Mucosa of stomach (tissue), 1 donor: Measurements from ENCODE around the gene CDKAL1.
"Not testable (repeated sequence)": the region's sequence is repeated elsewhere in the genome, so short reads cannot be mapped to it uniquely, and the experiment has no call there.

Source experiments
- H3K27me3 ChIP-seq: one replicate; pipeline ENCODE4 v1.7.0; 2013; ENCODE audit warnings: mild to moderate bottlenecking, low read length; ENCODE audit not compliant: control insufficient read depth, insufficient read depth
- H3K36me3 ChIP-seq: one replicate; pipeline ENCODE4 v1.7.0; 2013; ENCODE audit warnings: low read length; ENCODE audit not compliant: control insufficient read depth, insufficient read depth
- H3K4me1 ChIP-seq: one replicate; pipeline ENCODE4 v1.7.0; 2013; ENCODE audit warnings: mild to moderate bottlenecking, low read length; ENCODE audit not compliant: control insufficient read depth, insufficient read depth
- H3K4me3 ChIP-seq: one replicate; pipeline ENCODE4 v1.7.0; 2013; ENCODE audit warnings: low read length
- H3K9ac ChIP-seq: one replicate; pipeline ENCODE4 v1.7.0; 2013; ENCODE audit warnings: mild to moderate bottlenecking, low read length, moderate library complexity
- H3K9me3 ChIP-seq: one replicate; pipeline ENCODE4 v1.7.0; 2013; ENCODE audit warnings: mild to moderate bottlenecking, low read length, moderate library complexity; ENCODE audit not compliant: control insufficient read depth
- donor health status: Pancreatic carcinoma.

CDKAL1 gene

DNA sequence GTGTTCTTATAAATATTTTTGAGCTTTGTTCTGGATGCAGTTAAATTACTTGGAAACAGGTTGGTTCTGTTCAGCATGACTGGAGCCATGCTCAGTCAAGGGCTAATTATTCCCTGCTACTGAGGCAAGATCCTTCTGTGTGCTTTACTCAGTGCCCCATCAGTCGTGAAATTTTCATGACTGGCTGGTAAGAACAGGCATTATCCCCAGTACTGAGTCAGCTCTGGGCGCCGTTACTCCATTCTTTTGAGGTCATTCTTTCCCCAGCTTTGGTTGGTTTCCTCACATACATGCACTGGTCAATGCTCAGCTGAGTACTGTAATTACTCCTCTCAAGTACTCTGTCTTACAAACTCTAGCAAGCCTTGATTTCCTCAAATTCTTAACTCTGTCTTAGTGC lies 71.3 kb downstream of the CDKAL1 start:
- no peaks in the 10 kb centered on the region for H3K4me1 ChIP-seq
- no peaks in the 10 kb centered on the region for H3K27me3 ChIP-seq
- no peak overlapping the region for H3K4me3 ChIP-seq
- no peak overlapping the region for H3K9ac ChIP-seq
- no peaks in the 10 kb centered on the region for H3K36me3 ChIP-seq
- no peaks in the 10 kb centered on the region for H3K9me3 ChIP-seq

DNA sequence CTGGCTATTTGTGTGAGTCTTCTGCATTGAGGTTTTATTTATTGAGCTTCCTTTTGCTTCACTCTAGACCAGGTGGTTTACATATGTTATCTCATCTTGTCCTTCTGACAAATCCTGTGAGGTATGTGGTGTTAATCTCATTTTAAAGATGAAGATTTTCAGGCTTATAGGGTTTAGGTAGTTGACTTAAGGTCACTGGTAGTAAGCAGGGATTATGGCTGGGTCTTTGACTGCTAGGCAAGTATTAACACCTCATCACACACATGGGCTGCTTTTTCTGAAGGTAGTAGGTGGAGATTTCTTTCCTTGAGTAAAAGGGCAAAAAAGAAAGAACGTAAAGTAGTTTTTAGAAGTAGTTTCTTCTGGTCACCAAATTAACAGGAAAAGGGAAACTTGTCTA lies 72.6 kb downstream of the CDKAL1 start:
- Histone ChIP-seq H3K27me3 (no peaks in the 10 kb centered on the region), H3K36me3 (no peaks in the 10 kb centered on the region), H3K9me3 (no peaks in the 10 kb centered on the region), H3K9ac (no peak overlapping the region), H3K4me1 (no peaks in the 10 kb centered on the region), H3K4me3 (no peak overlapping the region)

DNA sequence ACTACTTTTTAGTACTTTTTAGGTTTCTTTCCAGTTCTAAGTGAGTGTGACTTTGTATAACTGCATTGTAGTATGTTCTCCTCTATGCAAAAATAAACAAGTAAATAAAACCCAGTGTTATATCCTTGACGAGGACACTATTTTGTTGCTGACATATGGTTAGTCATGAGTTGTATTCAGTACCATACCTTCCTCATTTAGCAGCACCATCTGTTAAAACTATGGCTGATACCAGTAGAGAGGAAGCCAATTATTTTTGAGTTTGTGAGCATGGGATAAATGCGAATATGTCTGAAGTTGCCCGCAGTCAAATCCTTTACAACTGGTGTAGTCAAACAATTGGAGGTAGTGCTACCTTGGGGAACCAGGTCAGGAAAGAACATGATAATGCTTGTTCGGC lies 74.1 kb downstream of the CDKAL1 start:
- Histone ChIP-seq H3K4me1 (no peaks in the 10 kb centered on the region), H3K27me3 (no peaks in the 10 kb centered on the region), H3K4me3 (no peak overlapping the region), H3K9ac (no peak overlapping the region), H3K36me3 (no peaks in the 10 kb centered on the region), H3K9me3 (no peaks in the 10 kb centered on the region)

DNA sequence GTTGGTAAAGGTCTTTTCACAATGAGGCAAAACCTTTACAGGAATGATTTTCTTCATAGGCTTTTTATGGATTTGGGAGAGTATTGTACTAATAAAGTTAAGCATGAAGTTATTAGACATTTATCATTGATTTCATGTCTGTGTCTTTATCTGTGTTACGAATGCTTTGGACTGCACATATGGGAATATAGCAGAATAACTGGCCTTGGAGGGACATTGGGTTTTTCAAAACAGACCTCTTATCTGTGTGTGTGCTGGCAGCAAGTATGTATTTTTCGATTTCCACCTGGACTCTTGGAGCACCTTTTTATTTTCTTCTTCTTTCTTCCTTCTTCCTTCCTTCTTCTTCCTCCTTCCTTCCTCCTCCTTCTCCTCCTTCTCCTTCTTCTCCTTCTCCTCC lies 74.6 kb downstream of the CDKAL1 start:
- no peaks in the 10 kb centered on the region for H3K4me1 ChIP-seq
- no peak overlapping the region for H3K4me3 ChIP-seq
- no peaks in the 10 kb centered on the region for H3K9me3 ChIP-seq
- no peak overlapping the region for H3K9ac ChIP-seq
- H3K27me3 ChIP-seq = no peaks in the 10 kb centered on the region
- H3K36me3 ChIP-seq = no peaks in the 10 kb centered on the region

DNA sequence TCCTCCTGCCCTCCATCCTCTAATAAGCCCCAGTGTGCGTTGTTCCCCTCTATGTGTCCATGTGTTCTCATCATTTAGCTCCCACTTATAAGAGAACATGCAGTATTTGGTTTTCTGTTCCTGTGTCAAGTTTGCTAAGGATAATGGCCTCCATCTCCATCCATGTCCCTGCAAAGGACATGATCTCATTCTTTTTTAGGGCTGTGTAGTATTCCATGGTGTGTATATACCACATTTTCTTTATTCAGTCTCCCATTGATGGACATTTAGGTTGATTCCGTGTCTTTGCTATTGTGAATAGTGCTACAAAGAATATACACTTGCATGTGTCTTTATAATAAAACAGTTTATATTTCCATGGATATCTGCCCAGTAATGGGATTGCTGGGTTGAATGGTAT lies 75.7 kb downstream of the CDKAL1 start:
- not testable (repeated sequence) for H3K4me1 ChIP-seq, H3K36me3 ChIP-seq, H3K27me3 ChIP-seq, H3K4me3 ChIP-seq, H3K9ac ChIP-seq, H3K9me3 ChIP-seq

DNA sequence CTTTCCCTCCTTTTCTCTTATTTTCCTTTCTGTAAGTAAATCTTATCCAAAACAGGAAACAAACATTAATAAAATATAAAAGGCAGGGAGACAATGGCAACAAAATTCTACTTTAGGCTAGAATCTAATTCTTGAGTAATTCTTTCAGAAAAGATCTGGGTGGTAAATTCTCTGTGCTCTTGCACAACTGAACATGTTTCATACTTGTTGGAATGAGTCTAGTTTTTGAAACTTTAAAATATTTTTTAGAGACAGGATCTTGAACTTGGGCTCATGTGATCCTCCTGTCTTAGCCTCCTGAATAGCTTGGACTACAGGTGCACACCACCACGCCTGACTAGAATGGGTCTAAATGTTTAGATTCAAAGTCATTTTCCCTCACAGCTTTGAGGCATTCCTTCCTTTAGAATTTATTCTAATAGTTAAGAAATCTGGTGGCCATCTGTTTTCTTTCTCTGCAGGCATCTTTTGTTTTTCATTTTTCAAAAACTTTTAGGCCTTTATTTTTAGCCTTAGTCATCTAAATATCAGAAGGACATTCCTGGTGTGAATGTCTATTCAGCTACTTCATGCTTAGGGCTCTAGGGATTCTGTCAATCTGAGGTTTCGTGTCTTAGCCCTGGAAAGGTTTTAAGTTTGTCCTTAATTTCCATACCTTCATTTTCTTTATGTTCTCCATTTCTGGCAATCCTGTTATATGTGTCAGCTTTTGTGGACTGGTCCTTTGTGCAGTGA lies 76.5 kb downstream of the CDKAL1 start:
- no peaks in the 10 kb centered on the region for H3K9me3 ChIP-seq
- H3K4me1 ChIP-seq = no peaks in the 10 kb centered on the region
- no peak overlapping the region for H3K4me3 ChIP-seq
- no peaks in the 10 kb centered on the region for H3K36me3 ChIP-seq
- H3K27me3 ChIP-seq = no peaks in the 10 kb centered on the region
- no peak overlapping the region for H3K9ac ChIP-seq

DNA sequence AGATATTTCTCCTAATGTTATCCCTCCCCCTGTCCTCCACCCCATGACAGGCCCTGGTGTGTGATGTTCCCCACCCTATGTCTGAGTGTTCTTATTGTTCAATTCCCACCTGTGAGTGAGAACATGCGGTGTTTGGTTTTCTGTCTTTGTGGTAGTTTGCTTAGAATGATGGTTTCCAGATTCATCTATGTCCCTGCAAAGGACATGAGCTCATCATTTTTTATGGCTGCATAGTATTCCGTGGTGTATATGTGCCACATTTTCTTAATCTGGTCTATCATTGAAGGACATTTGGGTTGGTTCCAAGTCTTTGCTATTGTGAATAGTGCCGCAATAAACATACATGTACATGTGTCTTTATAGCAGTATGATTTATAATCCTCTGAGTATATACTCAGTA lies 83.3 kb downstream of the CDKAL1 start:
- not testable (repeated sequence) for H3K9ac ChIP-seq, H3K27me3 ChIP-seq, H3K4me1 ChIP-seq, H3K4me3 ChIP-seq, H3K36me3 ChIP-seq, H3K9me3 ChIP-seq

DNA sequence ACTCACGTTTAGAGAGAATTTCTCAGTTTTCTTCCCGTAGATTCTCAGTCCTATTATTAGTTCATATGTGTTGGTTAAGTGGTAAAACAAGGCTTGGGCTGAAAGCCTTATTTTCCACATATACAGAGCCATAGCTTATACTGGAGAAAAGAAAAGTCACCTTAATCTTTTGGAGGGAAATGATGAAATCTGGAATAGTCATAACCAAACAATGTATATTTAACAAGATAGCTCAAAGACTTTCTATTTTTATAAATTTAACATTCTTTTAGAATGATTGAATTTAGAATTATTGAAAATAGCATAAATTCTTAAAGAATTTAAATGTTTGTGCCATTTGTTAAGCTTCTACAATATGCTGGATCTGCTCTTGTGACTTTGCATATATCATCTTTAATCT lies 85.8 kb downstream of the CDKAL1 start:
- Histone ChIP-seq H3K9ac (no peak overlapping the region), H3K36me3 (no peaks in the 10 kb centered on the region), H3K27me3 (no peaks in the 10 kb centered on the region), H3K4me3 (no peak overlapping the region), H3K4me1 (no peaks in the 10 kb centered on the region), H3K9me3 (no peaks in the 10 kb centered on the region)

DNA sequence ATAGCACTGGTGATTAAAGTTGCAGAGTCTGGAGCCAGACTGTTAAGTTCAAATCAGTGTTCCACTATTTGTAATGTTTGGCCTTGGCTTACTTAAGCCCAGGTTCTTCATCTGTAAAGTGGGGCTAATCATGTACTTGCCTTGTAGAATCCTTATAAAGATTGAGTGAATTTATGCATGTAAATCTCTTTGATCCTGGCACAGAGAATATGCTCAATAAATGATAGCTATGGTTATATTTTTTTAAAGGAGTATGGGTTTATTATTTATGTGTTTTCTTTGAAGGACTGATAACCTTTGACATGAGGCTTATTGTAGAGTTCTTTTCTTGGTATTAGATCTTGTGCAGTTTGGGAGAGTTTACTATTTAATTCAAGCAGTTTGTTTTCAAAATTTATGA lies 89.5 kb downstream of the CDKAL1 start:
- H3K9ac ChIP-seq = no peak overlapping the region
- H3K27me3 ChIP-seq = no peaks in the 10 kb centered on the region
- no peak overlapping the region for H3K4me3 ChIP-seq
- H3K36me3 ChIP-seq = no peaks in the 10 kb centered on the region
- no peaks in the 10 kb centered on the region for H3K9me3 ChIP-seq
- H3K4me1 ChIP-seq = no peaks in the 10 kb centered on the region

DNA sequence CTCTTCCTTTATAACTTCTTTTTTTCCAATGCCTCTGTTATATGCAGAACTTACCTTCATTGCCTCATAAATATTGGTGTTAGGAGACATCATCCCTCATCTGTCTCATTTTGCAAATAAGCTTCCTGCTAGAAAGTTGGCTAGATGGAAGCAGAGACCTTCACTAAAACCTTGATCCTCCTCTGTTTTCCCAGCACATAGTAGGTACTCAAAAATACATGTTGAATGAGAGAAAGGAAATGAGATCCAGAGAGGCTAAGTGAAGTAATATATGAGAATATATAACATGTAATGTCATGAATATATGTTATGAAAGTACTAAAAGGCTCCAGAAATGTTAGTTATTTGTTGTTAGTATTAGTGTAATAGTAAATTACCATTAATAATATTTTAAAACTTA lies 91.9 kb downstream of the CDKAL1 start:
- H3K4me1 ChIP-seq = no peaks in the 10 kb centered on the region
- H3K9ac ChIP-seq = no peak overlapping the region
- H3K36me3 ChIP-seq = no peaks in the 10 kb centered on the region
- H3K9me3 ChIP-seq = no peaks in the 10 kb centered on the region
- H3K4me3 ChIP-seq = no peak overlapping the region
- H3K27me3 ChIP-seq = no peaks in the 10 kb centered on the region

DNA sequence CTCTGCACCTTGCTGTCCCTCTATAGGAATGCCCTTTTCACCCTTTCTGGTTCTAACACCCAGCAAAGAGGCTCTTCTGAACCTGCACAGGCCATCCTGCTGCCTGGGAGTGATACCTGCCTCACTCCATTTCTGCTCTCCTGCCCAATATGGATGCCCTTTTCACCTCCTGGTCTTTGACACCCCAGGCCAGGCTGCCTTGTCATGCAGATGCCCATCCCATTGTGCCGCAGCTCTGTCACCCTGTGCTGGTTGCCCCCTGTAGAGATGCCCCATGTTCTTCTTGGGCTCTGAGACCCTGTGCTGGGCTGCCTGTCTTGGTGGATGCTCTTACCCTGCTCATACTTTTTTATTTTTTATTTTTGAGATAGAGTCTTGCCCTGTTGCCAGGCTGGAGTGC lies 95.3 kb downstream of the CDKAL1 start:
- Histone ChIP-seq H3K9ac (no peak overlapping the region), H3K4me3 (no peak overlapping the region), H3K4me1 (no peaks in the 10 kb centered on the region), H3K9me3 (no peaks in the 10 kb centered on the region), H3K27me3 (no peaks in the 10 kb centered on the region), H3K36me3 (no peaks in the 10 kb centered on the region)

DNA sequence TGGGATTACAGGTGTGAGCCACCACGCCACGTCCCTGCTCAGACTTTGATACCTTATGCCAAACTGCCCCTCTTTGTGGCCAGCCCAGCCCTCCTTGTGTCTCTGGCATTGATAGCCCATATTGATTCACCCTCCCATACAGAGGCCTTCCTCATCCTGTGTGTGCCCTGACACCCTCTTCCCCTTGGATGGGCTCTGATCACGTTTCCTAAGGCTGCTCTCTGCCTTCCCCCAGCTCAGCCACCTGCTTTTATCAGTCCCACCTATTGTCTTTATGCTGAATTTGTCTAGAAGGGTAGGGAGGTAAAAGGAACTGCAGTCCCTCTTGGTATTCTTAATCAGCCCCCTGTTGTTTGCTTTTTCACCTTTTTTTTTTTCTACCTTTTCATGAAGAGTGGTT lies 95.9 kb downstream of the CDKAL1 start:
- no peaks in the 10 kb centered on the region for H3K4me1 ChIP-seq
- no peak overlapping the region for H3K4me3 ChIP-seq
- no peaks in the 10 kb centered on the region for H3K27me3 ChIP-seq
- no peaks in the 10 kb centered on the region for H3K36me3 ChIP-seq
- no peaks in the 10 kb centered on the region for H3K9me3 ChIP-seq
- no peak overlapping the region for H3K9ac ChIP-seq
